LNCaP clone FGC (cell line): ENCODE measurements around the gene RNF5.

Experiments used
- DNase-seq: peaks from one replicate; pipeline ENCODE4 v3.0.0-alpha.2; 2011; ENCODE audit warnings: low read depth
- H3K4me3 ChIP-seq: 2 replicates; pipeline ENCODE4 v1.5.1; 2011; ENCODE audit warnings: mild to moderate bottlenecking, low read depth, low read length, control low read depth
- TF ChIP-seq, protein P1 (sequence below): IDR thresholded peaks from 2 replicates; pipeline ENCODE4 v1.5.1; 2012; ENCODE audit warnings: mild to moderate bottlenecking; ENCODE audit not compliant: control insufficient read depth, insufficient read depth; ENCODE audit errors: extremely low read depth

The RNF5 gene

DNA sequence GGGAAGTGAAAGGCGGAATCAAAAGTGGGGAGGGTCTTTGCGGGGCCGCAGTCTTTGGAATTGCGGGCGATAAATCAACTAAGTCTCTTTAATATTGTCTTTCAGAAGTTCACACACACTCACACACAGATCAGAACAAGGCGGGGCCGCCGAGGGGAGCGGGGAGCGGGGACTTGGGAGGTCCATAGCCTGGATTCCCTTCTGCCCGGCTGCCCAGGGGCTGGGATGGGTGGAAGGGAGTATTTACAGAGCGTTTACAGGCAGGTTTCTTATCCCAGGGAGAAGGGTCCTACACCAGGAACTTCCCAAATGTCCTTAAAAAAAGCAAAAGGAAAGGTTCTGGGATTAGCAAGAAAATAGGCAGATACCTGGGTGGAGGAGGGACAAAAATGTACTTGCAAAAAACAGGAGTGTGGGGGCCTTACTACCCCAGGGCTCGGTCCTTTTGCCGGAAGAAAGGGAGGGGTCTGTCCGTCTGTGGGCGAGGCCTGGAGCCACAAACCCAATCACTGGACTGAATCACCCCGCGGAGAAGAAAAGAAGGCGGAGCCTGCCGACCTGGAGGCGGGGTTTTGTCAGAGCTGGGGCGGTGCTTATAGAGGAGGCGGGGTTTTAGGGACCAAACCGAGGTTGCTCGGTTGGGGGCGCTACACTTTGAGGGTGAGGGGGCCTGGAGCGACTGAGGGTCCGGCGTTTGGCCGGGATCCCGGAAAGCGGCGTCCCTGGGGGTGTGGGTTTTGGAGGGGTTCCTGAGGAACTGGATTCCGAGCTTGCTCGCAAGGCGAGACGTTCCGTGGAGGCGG, 29.7 kb upstream of the RNF5 start:
- no peak for DNase-seq
- H3K4me3 ChIP-seq = no peak overlapping the region

GRCh38 chr6:32149092-32149755, 29.0 kb upstream of the RNF5 start:
- no peak for DNase-seq
- H3K4me3 ChIP-seq = no peak overlapping the region
- TF ChIP-seq, protein P1, sequence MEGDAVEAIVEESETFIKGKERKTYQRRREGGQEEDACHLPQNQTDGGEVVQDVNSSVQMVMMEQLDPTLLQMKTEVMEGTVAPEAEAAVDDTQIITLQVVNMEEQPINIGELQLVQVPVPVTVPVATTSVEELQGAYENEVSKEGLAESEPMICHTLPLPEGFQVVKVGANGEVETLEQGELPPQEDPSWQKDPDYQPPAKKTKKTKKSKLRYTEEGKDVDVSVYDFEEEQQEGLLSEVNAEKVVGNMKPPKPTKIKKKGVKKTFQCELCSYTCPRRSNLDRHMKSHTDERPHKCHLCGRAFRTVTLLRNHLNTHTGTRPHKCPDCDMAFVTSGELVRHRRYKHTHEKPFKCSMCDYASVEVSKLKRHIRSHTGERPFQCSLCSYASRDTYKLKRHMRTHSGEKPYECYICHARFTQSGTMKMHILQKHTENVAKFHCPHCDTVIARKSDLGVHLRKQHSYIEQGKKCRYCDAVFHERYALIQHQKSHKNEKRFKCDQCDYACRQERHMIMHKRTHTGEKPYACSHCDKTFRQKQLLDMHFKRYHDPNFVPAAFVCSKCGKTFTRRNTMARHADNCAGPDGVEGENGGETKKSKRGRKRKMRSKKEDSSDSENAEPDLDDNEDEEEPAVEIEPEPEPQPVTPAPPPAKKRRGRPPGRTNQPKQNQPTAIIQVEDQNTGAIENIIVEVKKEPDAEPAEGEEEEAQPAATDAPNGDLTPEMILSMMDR = no peak

More for the DNA sequence above, 29.7 kb upstream of the RNF5 start:
- TF ChIP-seq, protein P1 = no peak

GRCh38 chr6:32149932-32150870, 28.0 kb upstream of the RNF5 start:
- no peak for DNase-seq
- TF ChIP-seq, protein P1 = no peak
- no peak overlapping the region for H3K4me3 ChIP-seq

DNA sequence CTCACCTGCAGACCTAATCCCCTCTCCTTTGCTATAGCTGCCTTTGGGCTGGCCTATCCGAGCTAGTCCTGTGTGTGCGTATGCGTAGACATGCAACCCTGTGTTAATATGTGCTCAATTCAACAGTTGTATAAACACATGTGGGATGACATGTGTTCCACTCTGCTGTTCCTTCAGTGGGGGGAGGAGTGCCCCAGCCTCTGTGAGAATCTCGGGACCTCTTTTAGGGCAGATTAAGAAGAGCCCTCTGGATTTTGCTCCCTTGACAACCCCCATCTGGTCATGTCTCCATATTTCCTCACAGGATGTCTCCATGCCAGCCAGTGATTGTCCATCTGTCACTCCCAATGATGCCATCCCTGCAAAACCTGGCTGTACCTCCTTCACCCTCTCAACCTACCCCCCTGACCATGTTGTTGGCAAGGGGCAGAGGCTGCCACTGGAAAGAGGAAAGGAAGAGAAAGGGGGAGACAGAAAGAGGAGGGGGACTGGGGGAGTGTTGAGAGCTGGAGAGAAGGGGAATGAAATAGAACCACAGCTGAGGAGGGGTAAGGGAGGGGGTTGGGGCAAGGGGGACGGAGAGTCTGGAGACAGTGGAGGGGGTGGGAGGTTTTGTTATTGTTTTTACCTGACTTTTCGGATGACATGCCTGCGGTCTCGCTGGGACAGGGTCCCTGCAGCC, 26.9 kb upstream of the RNF5 start:
- DNase-seq = no peak
- no peak overlapping the region for H3K4me3 ChIP-seq
- TF ChIP-seq, protein P1 = no peak

DNA sequence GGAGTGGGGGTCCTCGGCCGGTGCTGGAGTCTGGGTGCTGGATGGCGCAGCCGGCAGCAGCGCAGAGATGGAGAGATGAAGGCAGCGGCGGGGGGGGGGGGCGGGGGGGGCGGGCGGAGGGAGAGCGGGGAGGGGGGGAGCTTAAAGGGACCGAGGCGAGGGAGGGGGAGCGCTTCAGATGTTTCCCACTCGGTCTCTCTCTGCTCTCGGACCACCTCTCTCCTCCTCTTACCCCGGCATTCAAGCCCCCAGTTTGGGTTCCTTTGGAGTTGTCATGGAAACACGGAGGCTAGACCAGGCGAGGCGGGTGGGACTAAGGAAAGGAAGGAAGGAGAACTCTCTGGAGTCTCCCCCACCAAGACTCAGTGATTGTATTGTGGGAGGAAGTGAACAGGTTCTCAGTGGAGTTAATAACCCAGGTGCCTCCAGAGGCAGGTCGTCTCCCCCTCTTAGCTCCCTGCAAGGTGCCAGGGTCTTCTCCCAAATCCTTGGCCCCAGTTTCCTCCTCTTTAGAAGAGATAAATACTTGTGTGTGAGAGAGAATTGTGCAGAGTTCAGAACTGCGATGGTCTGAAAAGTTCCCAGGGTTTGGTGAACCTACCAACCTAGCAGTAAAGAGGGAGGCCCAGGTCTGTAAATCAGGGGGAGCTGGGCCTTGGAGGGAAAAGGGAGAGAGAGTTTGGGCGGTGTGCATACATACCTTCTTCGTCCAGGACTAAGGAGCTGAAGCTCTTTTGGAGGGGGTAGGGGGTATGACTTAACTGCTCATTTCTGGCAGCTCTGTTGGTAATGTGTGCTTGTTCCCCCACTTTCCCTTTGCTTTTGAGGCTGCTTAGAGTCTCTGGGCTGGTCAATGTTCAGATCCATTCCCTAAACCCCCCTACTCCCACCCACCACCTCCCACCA, 26.1 kb upstream of the RNF5 start, which contains the start of gene PRRT1:
Gene PRRT1, minus strand, starts transcription at position 77 of the 906 bp plus-strand sequence. CDS start 112 bp downstream, outside the sequence.
- no peak for DNase-seq
- H3K4me3 ChIP-seq = no peak within 1 kb of the TSS
- TF ChIP-seq, protein P1 = no peak
